GM18498 (cell line): ENCODE results near the gene GPD2.

Source experiments
- ATAC-seq: cut with Tn5 transposase; IDR thresholded peaks from one replicate; pipeline ENCODE4 v1.9.1; 2021; ENCODE audit warnings: mild to moderate bottlenecking, moderate library complexity; ENCODE audit not compliant: unreplicated experiment

The GPD2 gene

DNA sequence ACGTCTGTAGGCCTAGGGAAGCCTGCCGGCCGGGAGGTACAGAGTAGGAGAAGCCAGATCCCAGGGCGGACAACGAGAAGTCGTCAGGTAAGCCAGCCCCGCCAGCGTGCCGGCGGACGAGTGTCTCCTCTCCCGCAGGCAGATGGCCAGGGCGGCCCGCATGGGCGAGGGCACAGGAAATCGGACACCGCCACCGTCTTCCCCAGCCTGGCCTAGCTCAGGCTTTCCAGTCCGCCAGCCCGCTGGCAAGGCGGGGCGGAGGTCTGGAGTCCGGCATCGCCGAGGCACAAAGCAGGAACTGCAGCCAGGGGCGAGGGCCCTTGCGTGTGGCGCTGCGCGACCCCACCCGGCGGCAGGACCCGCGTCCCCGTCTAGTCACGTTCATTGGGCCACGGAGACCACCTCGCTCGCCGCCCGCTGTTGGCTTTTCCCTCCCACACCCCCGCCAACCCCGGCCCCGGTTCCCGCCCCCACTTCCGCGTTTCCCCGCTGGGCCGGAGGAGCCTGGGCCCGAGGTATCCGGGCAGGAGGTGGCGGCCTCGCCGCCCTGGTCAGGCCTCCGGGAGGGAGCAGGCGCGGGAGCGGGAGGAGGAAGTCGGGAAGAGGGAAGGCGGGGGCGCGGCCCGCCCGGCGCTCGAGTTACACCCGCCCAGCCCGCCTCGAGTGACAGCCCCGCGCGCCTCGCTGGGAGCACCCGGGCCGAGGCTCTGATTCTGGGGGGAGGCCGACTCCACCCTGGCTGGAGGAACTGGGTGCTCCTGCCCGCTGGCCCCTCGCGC lies at the start of gene GPD2:
TSS of gene GPD2 (plus strand) at position 662 of the 779 bp plus-strand sequence. CDS start 39,727 bp downstream, outside the sequence.
- peak; percentile 52 for ATAC-seq

GRCh38 chr2:156394033-156394741 lies 42.0 kb upstream of the GPD2 start:
- no peak for ATAC-seq

- peak; percentile 36 for ATAC-seq
Observed at GRCh38 chr2:156396126-156396525, 40.1 kb upstream of the GPD2 start.

GRCh38 chr2:156397229-156397628 lies 39.0 kb upstream of the GPD2 start:
- ATAC-seq = no peak

DNA sequence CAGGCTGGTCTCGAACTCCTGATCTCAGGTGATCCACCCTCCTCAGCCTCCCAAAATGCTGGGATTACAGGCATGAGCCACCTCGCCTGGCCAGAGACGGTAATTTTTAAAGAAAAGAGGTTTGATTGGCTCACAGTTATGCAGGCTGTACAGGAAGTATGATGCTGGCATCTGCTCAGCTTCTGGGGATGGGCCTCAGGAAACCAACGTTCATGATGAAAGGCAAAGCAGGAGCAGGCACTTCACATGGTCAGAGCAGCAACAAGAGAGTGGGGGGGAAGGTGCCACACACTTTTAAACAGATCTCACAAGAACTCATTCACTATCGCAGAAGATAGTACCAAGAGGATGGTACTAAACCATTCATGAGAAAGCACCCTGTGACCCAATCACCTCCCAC lies 38.0 kb upstream of the GPD2 start:
- ATAC-seq = no peak

DNA sequence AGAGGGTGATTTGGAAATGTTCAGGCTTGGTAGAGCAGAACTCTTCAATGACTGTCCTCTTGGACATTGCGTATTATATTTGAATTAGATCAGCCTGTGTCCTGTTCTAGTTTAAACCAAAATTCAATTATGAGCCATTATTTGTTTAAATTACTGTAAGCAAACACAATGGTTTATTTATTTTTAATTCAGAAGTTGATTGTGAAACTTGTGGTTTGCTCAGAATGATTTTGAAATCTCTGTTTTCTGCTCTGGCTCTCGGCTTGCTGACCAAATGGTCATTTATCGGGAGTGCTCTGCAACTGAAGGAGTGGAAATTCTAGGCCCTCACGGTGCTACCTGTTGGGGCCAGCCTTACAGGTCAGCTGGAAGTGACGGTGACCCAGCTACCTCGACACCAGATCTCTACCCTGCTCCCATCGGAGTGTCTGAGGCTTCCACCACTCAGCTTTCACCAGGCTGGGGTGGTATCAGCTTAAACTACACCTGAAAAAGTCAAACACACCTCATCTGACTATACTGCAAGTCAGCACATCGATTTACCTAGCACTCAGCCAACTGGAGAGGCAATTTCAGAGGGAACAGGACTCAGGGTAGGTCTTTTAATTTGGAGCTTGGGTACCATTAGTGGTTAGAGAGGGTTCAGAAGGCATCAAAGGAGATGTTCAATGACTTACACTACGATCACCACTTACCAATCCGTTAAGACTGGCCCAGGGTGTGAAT lies 36.8 kb upstream of the GPD2 start:
- no peak for ATAC-seq

DNA sequence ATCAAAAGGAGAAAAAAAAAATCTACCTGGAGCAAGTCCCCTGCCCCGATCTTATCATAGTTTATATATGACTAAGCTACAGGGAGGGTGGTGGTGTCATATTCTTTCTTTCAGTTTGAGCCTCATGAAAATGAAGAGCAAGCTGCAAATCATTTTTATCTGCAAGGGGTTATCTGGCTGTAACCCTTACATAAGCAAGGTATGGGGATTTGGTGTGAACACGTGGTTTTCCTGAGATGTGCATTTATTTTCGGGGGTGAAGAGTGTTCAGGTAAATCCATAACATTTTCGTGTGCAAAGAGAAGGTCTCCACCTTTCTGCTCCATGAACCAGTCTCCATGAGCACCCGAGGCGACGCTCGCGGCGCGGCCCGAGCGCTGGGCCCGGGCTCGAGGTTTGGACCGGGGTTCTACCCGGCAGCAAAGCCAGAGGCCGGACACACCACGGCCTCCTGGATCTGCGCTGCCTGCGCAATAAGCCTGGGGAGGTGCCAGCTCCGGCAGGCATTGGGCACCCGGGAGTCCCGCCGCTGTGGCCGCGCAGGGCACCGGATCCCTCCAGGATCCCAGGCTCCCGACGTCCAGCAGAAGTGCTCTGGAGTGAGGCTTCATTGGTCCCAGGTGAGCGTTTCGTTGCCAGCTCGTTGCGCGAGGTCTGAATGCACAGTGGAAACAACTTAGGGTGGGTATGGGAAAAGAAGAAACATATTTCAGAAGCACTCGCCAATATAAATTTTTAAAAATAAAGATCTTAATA lies 36.1 kb upstream of the GPD2 start:
- ATAC-seq = peak; percentile 44

- peak; percentile 70 for ATAC-seq
Observed at GRCh38 chr2:156400706-156401678, 35.2 kb upstream of the GPD2 start.

GRCh38 chr2:156401861-156402260 lies 34.3 kb upstream of the GPD2 start:
- no peak for ATAC-seq

DNA sequence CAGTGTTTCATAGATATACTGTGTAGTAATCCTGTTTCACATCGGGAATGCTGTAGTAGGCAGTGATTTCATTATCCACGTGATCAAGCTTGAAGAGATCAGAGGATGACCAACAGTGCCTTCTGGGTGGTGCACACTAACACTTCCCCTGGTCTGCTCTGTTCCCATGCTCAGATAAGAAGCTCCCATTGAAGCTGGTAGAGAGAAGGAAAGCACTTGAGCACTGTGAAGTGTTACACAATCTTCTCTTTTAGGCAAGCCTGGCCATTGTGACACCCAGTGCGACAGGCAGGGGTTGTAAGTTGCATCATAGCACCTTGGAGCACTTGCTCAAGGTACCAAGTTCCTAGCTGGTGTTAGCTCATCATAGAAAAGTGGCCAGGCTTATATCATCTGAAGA lies 30.6 kb upstream of the GPD2 start:
- ATAC-seq = no peak

DNA sequence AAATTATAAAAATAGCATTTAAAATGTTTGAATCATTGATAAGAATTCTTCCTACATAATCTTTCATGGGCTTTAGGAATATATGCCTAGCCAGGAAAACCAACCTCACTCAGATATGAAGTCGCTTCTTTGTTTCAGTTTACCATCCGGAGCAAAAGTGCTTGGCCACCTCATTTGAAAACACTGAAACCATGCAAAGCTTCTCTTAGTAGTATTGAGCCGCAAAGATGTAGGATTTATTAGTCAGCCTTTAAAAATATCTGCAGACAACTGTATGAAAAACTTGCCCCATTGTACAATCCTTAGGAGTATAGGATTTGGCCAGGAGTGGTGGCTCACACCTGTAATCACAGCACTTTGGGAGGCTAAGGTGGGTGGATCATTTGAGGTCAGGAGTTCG lies 24.3 kb upstream of the GPD2 start:
- no peak for ATAC-seq

DNA sequence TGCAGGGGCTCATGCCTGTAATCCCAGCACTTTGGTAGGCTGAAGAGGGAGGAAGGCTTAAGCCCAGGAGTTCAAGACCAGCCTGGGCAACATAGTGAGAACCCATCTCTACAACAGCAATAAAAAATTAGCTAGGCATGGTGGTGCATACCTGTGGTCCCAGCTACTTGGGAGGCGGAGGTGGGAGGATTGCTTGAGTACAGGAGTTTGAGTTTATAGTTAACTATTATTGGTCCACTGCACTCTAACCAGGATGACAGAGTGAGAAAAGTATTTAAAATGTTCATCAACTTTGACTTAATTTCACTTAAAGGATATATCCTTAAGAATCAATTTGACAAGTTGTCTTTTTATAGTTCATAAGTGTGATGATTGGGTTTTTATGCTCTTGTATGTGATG lies 14.3 kb upstream of the GPD2 start:
- no peak for ATAC-seq

- no peak for ATAC-seq
Observed at GRCh38 chr2:156423674-156424282, 12.4 kb upstream of the GPD2 start.

DNA sequence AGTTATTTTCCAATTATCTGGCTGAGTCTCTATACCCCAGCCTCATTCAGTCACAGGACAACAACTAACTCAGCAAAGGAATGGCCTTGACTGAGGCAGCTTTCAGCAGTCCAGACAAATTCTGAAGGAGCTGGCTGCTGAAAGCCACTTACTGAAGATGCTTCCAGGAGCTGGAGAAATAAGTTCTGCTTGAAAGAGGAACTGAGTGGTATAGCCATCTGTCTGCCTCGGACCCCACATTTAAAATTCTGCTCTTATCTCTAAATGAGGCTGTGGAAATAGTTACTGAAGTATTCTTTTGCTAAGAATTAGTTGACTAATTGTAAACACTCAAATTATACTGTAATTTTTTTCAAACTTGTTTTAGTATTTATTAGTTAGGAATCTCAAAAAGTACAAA lies 9.1 kb upstream of the GPD2 start:
- no peak for ATAC-seq

DNA sequence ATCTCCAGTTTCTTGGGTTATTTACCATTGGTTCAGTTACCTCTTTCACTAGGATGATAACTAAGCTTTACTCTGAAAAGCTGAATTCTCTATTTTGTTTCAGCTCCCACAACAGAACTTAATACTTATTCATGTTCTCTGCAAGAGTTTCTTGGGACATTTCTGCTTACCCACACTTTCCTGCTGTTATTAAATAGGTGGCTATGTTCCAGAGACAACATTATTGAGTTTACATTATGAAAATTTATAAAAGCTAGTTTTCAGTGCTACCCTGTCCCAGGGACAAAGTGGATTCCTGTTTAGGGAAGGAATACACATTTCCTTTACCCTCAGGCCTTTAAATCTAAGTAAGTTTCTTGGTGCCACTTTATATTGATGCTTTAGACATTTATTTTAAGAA lies 7.0 kb upstream of the GPD2 start:
- no peak for ATAC-seq

- ATAC-seq = peak; percentile 27
Observed at GRCh38 chr2:156430236-156430979, 5.8 kb upstream of the GPD2 start.

DNA sequence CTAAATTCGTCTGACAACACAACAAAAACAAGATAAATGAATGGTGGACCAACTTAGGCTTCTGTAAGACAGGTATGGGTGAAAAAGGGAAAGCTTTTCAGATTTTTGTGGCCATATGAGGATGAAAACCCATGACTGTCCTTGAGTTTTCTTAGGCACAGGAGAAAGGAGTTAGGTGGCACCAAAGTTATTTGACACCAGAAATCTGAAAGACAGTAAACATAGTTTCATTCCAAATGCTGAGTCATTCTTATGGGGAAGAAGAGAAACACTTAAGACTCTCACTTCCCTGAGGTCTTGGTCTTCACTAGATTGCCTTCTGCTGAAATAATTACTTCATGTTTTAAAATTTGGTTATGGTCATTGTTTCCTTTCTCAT lies 5.2 kb upstream of the GPD2 start:
- peak; percentile 64 for ATAC-seq

DNA sequence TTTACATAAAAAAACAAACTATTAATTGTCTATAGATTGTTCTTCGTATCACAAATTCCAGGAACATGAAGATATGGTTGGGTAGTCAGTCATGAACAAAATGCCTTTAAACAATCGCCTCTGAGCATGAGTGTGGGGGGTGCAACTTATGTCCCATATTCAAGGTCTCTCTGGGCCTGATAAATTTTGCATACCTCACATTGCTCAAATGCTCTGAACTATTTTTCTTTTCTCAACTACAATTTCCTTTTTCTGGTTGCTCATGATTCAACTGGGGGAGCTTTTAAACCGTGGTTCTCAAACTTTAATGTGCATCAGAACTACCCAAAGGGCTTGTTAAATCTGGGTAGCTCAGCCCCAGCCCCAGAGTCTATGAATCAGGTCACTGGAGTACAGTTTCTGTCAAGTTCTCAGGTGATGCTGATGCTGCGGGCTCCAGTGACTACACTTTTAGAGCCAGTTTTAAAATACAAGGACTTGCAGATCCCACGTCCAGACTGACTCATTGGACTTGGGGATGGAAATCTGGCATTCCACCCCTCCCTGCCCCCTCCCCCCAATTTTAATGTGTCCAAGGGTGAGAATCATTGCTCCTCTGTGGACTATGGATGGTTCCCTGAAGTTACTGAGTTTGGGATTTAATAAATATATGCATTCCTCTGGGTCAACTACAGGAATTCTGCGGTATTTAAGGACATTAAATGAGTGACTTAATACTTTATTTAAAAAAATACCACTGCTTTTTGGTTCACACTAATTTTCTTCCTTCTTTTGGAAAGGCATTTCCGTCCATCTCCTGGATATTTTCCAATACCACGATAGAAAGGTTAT lies 1.5 kb upstream of the GPD2 start:
- no peak for ATAC-seq
